NCI-H2081 treated with DMSO at 0.1 percent for 48 hours (cell line): ENCODE results near the gene PRM1.

Experiments
- DNase-seq: peaks from one replicate; lab custom pipeline; 2025; lab: John Stamatoyannopoulos, UW

PRM1 gene

DNA sequence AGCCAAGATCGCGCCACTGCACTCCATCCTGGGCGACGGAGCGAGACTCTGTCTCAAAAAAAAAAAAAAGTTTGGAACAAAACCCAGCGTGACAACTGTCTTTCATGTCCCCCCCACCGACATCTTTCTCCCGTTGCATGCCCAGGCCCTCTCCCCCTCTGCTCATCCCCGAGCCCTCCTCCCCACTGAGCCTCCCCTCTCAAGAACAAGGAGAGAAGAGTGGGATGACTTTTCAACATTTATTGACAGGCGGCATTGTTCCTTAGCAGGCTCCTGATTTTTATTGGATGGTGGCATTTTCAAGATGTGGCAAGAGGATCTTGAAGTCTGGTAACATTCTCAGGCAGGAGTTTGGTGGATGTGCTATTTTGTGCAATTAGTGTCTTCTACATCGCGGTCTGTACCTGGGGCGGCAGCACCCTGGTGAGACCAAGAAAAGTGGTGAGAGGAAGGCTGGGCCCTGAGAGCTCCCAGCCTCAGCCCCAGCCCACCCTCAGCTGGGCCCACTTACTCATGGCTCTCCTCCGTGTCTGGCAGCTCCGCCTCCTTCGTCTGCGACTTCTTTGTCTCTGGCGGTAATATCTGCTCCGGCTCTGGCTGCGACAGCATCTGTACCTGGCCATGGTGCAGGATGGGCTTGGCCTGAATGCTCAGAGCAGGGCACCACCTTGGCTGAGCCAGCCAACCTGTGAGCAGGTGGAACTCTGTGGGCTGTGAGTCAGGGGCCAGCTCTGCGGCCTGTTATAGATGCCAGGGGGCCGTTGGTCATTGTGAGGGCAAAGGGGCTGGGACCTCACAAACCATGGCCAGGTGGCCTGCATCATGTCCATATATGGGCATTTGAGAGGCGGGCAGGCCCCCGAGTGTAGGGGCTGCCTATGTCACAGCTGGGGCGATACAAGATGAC, at the start of gene PRM1:
Gene PRM1, minus strand, starts transcription at position 715 of the 907 bp plus-strand sequence. Its CDS starts 92 bp downstream, at position 623.
- DNase-seq: no peak

DNA sequence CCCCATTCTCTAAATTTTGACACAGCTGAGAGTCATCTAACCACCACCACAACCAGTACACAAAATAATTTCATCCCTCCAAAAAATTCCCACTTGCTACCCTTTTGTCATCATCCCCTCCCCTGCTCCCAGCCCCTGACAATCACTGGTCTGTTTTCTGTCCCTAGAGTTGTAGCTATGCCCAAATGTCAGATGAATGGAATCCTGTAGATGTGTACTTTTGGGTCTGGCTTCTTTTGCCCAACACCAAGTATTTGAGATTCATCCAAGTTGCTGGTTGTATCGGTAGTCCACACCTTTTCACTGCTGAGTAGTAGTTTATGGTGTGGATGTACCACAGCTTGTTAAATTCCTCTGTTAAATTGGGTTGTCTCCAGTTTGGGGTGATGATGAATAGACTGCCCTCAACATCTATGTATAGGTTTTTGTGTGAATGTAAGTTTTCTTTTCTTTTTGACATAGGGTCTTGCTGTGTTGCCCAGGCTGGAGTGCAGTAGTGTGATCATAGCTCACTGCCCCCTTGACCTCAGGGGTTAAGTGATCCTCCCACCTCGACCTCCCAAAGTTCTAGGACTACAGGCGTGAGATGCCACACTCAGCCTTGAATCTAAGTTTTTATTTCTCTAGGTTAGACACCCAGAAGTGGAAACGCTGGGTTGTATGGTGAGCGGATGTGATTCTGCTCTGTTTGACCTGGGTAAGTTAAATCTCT, 49.6 kb upstream of the PRM1 start:
- no peak for DNase-seq

DNA sequence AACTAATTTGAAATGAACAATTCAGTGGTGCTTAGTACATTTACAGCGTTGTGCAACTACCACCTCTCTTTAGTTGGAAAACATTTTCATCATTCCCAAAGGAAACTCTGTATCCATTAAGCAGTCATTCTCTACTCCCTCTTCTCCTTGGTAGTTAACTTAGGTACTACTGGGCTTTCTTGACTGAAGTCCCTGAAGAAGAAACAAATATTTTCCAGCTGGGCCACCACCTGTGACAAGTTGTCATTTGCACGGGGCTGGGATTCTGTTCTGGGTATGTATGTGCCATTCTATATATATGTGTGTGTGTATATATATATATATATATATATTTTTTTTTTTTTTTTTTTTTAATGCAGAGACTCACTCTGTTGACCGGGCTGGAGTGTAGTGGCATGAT, 48.8 kb upstream of the PRM1 start:
- no peak for DNase-seq

DNA sequence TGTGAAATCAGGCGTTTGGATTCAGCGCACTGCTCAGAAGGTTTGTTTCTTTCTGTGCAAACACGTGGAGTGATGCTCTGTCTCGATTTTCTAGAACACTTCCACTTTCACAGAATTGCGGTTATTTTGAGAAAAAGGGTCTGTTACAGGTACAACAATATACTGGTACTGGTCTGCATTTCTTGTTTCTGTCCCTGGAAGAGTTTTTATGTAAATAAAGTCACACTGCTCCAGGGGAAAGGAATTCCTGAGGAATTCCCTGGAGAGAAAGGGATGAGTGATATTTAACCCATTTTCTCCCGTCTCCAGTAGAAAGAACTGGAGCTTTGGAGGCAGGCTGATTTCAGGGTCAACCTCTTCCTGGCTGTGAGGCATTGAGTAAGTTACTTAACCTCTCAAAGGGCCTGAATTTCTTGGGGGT, 48.0 kb upstream of the PRM1 start:
- no peak for DNase-seq

DNA sequence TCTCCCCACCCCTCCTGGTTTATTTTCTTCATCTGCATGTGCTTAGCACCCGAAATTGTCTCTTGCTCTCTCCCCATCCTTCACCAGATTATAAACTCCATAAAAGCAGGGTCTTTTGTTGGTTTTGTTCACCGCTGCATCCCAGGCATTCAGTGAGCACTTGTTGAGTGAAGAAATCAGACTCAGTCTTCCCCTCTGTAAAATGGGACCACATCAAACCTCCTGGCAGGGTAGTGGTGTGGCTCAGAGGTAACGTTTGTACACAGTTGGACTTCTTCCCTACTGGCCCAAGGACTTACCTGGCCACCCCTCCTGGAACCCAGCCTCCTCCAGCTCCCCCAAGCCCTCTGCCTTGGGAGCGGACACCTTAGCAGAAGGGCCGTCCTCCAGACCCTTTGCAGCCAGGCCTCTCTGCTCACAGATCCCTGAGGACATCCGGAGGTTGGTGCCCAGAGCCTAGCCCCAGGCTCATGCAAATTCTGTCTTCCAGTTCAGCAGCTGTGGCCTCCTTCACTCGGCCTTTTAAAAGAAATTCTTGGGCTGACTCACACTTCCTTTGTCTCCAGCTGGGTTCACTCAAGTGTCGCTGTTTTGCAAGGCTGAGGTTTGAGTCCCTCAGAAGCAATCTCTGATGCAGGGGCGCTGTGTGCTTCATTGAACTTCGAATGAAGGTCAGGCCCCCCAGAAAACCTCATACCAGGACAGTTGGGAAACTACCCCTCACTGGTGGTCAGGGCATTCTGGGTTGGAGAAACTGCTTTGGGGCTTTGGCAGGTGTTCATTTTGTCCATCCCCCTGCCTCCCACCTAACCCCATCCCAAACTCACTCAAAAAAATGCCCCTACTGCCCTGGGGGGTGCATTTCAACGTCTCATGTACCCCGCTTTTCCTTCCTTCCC, 47.3 kb upstream of the PRM1 start:
- no peak for DNase-seq

DNA sequence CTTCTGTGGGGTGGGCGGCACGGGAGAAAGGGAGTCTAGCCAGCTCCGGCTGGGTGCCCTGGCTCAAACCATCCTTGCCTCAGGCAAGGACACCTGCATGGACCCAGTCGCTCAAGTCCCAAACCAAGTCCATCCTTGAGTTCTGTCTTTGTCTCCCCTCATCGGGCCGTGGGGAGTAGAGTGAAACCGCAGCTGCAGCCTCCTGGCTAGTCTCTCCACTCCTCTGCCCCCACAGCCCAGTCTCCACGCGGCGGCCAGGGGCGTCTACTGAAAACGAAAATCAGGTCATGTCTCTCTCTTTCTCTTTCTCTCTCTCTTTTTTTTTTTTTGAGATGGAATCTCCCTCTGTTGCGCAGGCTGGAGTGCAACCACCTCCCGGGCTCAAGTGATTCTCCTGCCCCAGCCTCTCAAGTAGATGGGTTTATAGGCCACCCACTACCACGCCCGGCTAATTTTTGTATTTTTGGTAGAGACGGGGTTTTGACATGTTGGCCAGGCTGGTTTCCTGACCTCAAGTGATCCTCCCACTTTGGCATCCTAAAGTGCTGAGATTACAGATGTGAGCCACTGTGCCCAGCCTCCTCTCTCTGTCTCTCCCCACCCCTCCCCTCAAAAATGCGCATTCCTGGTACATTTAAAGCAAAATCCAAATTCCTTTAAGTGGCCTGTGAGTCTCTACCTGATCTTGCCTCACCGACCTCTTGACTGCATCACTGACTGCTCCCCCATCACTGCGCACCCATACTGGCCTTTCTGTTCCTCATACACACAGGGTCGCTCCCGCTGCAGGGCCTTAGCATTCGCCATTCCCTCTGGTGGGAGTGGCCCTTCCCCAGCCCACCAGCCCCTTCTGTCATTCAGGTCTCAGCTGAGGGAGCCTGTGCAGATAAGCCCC, 46.4 kb upstream of the PRM1 start:
- DNase-seq: no peak

DNA sequence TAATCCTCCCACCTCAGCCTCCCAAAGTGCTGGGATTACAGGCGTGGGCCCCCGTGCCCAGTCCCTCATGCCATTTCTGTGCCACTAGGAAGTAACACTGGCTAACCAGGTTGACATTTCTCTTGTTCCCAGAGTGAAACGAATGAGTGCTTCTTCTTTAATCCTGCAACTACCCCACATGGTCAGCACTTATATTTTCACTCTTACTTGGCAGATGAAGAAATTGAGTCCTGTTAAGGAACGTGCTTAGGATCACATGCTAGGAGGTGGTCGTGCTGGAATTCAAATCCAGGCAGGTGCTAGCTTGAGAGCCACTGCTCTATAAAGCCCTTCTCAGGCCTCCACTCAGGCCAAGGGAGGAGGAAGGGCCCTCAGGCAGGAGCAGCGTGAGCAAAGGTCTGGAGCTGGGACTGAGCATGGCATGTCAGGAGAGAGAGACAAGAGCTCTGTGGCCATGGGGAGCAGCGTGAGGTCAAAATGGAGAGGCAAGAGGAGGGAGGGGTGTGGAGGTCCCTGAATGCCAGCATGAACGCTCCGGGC, 45.7 kb upstream of the PRM1 start:
- no peak for DNase-seq

DNA sequence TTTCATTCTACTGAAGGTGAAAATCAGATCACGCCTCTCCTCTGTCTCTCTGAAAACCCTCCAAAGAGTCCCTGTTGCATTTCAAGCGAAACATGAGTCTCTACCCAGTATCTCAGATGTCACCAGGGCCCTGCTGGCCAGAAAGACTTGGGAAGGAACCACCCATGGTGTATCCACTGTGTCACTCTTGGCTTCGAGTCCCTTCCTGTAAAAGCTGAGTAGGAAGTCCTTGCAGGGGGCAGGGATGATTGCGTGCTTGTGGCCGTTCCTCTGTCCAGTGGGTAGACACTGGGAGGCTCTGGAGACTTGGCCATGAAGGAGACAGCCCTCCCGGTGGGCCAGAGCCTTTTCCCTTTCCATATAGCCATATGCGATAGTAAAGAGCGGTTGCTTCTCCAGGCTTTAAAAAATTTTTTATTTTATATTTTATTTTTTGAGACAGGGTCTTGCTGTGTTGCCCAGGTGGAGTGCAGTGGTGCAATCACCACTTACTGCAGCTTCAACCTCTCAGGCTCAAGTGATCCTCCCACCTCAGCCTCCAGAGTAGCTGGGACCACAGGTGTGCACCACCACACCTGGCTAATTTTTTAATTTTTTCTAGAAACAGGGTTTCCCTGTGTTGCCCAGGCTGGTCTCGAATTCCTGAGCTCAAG, 45.1 kb upstream of the PRM1 start:
- no peak for DNase-seq

- no peak for DNase-seq
Observed at GRCh38 chr16:11325404-11326083, 44.4 kb upstream of the PRM1 start.

DNA sequence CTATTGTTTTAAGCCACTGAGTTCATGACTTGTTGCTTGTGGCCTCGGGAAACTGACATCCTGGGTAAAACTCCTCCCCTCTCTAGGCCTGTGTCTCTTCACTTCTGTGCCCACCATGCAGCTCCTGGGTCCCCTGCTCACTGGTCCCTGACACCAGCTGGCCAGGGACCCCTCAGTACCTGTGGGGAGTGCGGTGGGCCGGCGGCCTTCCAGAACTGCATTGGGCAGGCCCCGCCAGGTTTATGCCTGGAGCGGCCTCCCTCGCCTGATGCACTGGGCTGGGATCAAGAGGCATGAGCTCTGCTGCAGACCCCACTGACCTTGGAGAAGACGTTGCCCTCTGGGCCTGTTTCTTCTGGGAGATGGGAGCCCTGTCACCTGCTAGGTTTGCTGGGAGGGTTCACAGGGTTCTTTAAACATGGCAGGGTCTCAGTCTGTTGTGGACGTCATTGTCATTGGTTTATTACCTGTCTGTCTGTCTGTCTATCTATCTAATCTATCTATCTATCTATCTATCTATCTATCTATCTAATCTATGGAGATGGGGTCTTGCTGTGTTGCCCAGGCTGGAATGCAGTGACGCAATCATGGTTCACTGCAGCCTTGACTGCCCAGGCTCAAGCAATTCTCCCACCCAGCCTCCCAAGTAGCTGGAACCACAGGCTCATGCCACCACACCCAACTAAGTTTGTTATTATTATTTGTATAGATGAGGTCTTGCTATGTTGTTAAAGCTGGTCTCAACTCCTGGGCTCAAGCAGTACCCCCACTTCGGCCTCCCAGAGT, 42.6 kb upstream of the PRM1 start:
- DNase-seq: no peak

DNA sequence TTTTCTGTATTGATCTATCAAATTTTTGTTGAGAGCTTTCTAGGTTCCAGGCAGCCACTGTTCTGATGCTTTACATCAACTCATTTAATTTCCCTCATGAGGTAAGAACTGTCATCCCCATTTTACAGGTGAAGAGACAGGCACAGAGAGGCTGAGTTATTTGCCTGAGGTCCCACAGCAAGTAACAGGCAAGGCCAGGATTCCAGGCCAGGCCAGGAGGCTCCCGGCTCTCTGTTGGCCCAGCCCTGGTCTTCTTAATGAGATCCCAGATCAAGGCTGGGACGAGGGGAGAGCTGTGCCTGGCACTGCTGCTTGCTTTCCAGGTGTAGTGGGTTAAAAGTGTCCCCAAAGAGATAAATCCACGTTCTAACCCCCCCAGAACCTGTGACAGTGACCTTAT, 41.7 kb upstream of the PRM1 start:
- no peak for DNase-seq

DNA sequence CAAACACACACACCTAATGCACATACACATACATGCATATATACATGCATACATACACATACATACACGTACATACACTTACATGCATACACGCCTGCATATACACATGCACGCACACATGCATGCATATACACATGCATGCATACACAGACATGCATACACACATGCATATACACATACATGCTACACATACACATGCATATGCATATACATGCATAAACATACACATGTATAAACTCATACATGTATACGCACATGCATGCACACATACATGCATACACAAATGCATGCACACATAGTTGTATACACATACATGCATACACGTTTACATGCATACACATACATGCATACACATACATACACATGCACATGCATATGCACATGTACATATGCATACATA, 40.5 kb upstream of the PRM1 start:
- DNase-seq: no peak

- no peak for DNase-seq
Observed at GRCh38 chr16:11320170-11320569, 39.0 kb upstream of the PRM1 start.

DNA sequence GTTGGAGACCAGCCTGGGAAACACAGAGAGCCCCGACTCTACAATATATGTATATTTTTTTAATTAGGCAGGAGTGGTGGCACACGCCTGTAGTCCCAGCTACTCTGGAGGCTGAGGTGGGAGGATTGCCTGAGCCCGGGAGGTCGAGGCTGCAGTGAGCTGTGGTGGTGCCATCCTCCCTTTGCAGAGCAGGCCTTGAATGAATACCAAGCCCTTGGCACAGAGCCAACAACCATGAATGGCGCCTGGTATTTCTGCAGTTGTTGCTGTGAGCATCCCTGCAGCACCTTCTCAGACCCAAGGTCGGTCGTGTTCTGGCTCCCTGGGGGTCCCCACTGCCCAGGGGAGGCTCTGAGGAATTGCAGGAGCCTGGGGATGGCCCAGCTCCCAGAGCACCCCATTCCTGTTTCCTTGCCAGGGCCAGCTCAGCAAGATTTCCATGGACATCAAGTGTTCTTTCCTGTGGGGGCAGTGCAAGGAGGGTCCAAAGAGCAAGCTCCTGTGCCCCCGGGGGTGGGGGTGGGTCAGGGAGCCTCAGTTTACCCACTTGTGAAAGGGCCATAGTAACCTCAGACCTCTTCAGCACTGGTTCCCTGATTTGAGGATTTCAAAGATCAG, 38.5 kb upstream of the PRM1 start:
- no peak for DNase-seq

GRCh38 chr16:11318817-11319216, 37.7 kb upstream of the PRM1 start:
- no peak for DNase-seq

DNA sequence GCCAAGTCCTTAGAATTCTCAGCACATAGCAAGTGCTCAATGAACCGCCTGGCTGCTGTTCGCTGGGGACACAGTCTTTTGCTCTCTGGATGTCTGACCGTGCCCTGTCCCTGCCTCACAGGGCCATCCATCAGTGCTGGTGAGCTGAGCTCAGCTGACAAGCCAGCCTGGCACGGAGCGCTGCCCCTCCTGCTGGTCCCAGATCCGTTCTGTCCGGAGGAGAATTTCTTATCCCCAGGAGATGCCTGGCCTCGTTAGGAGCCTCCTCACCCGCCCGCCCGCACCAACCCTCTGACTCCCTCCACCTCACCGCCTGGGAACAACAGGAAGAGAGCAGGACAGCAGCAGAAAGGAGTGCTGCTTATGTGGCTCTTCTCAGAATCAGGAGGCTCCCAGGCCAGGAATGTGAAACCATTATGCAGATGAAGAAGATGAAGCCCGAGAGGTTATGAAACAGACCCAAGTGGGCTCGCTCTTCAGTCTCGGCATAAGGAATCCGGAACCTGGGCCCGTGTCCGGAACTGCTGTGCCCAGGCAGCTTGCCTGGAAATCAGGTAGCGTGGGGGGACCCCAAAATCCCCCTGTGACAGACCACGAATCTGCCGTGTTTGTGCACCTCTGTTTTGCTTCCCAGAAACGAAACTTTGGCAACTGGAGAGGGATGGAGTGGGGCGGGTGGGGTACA, 35.3 kb upstream of the PRM1 start:
- no peak for DNase-seq

DNA sequence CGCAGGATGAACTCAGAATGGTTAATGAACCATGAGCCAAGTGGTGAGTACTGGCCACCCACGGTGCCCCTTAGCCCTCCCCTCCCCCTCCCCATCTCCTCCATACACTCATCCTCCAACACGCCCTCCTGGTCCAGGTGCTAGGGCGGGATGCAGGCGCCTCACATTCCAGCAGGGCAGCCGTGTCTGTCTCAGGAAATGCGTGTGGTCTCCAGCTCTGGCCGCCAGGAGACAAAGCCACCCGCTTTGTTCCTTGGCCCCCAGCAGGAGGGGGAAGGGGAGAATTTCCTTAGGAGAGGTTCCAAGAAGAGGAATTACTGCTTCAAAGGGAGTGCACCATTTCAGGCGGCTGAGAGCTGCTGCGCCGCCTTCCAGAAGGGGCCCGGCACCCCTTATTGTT, 34.4 kb upstream of the PRM1 start:
- DNase-seq: no peak

GRCh38 chr16:11314309-11314894, 33.3 kb upstream of the PRM1 start:
- DNase-seq: no peak
